Skin epidermis (tissue), 12 donors: ENCODE measurements around the gene FOXP1.

Experiments used
- H3K27ac ChIP-seq, 21 experiments: fragments of 200-600 bp; sonication (generic) in 11 of 21; one replicate each; pipeline ENCODE4 v1.5.0; 2020; ENCODE audit warnings: mild to moderate bottlenecking in 3 of 21, inconsistent platforms in 2 of 21, moderate library complexity in 2 of 21
- H3K4me3 ChIP-seq, 7 experiments: fragments of 200-600 bp; sonication (generic) in 2 of 7; one replicate each; pipeline ENCODE4 v1.5.0; 2020; ENCODE audit warnings: inconsistent platforms in 2 of 7, mild to moderate bottlenecking in 2 of 7, moderate library complexity in 1 of 7

The FOXP1 gene

DNA sequence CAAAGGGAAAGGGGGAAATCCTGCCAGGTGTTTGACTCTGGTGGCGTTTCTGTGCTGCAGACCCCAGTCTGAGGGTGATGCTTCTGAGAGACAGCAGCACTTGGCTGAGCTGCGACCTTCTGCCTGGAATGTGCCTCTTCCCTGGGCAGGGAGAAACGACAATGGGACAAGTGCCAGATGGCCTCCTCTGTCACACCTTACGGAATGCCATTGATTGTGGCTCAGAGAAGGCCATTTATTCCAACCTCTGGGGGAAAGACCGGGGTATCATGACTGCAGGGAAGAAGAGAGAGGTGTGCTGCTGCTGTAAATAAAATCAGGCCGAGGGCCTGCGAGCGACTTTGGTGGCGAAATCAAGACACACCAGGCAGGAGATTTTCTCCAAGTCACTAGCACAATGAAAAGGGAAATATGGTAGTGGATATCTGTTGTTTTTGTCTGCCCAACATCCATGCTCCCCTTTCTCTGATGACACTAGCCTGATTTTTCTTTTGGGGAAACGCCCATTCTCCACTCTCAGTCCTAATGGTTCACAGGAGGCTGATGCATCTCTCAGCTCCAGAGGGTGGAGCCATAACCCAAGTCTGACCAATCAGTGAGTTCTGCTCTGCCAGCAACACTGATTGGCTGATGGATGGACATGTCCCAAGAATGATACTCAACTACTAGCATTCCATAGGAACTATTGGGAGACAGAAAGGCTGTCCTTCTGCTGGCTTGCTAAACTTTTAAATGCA lies 336.1 kb downstream of the FOXP1 start:
- no peak overlapping the region for H3K4me3 ChIP-seq

DNA sequence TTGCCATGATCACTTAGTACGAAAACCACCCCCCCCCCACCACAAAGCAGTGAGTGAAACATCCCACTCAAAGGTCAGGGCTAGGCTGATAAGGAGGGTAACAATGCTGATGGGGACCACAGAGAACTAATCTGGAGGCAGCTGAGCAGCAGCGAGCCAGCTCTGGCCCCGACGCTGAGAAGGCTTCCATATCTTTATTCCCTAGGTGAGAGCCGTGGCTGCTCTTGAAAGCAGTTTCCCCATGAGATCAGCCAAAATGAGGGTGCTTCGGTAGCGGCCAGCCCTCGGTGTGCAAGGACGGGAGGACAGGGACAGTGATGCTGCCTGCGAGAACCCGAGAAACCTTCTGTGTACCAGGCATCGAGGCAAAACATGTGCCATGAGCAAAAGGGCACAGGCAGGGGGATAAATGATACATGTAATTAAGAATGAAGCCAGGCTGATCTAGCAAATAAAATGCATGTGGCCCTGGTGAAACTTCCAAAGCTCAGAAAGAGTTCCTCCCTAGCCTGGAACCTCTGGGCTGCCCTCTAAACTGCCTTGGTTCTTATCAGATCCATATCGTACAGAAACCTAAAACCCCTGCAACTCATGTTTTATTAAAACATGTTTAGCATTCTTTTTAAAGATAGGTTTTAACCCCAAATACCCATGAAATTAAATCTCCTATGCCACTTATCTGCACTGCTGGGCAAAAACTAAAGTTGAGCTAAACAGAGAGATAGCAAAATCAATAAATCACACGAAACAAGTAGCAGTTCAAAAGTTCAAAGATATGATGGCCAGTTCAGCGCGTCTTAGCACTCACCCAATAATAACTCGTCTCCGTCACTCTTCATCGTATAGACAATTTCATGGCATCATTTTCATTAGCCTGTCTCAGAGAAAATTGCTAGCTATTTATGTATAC lies 337.3 kb downstream of the FOXP1 start:
- Histone ChIP-seq H3K4me3 (no peak overlapping the region), H3K27ac (no peak overlapping the region)

More for the DNA sequence above, 336.1 kb downstream of the FOXP1 start:
- H3K27ac ChIP-seq, result no peak overlapping the region

DNA sequence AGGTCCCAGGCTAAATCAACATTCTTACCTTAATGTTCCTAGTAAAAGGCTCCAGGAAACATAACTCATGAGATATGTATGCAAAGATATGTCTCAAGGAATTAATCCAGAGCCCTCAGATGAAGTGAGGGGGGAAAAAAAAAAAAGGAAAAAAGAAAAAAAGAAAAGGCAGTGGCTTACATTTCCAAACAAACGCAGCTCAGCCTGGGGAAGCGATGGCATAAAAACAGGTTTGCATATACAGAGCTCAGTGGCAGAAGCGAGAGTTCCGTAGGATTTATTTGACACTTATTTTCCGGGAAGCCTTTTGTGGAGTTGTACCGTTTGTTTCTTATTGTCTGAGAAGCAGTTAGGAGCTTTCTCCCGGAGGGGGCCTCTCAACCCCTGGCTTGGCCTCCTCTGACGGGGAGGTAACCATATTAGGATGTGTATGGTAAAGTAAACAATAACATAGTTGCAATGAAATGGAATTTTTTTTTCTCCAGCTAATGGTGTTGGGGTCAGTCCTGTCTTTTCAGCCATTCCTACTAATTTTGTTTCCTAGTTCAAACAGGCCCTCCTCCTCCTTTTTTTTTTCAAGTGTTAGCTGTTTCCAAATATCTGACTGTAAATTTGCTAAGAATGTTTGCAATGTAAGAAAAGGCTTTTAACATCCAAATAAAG lies 338.6 kb downstream of the FOXP1 start:
- H3K27ac ChIP-seq, result no peak overlapping the region
- H3K4me3 ChIP-seq, result no peak overlapping the region

DNA sequence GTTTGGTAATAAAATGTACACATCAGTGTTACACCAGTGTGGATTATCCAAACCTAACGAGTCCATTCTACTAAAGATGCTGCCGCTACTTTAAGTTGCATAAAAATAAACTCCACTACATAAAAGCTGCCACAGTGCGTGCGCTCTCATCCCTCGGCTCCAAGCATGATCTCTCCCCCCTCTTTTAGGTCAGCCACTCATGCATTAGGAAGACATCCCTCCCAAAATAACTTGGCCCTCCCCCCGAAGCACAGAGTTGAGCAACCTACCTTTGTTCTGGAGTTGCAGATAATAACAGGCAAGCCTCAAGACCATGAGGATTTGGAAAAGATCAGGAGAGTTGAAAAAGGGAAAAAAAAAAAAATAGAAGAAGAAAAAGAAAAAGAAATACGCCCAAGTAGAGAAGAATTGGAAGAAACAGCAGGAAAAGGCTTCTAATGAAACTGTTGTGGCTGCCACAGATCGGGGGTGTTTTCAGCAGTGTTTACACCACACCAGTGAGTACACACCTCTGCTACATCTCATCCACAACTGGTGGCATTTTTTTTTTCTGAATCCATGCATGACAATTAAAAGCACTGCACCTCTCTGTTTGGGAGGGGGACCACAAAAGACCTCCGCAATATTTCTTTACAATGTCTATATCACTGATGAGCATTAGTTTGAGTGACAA lies 339.2 kb downstream of the FOXP1 start:
- Histone ChIP-seq H3K27ac (no peak overlapping the region), H3K4me3 (no peak overlapping the region)

DNA sequence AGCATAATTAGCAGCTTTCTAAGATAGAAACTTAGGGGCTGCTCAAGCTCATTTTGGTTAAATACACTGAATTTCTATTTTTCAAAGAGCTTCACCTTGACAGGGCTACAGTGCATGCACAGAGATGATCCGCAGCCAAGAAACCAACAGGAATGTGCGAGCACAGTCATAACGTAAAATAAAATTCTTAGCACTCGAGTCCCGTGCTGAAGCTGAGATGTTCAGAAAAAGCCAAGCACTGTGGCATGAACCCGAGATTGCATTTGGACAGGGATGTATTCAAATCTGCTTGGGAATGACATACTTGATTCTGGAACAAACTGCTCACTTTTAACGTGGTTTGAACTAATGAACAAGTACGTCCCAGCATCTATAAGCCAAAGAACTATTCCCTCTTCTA lies 340.3 kb downstream of the FOXP1 start:
- Histone ChIP-seq H3K27ac (no peak overlapping the region), H3K4me3 (no peak overlapping the region)

DNA sequence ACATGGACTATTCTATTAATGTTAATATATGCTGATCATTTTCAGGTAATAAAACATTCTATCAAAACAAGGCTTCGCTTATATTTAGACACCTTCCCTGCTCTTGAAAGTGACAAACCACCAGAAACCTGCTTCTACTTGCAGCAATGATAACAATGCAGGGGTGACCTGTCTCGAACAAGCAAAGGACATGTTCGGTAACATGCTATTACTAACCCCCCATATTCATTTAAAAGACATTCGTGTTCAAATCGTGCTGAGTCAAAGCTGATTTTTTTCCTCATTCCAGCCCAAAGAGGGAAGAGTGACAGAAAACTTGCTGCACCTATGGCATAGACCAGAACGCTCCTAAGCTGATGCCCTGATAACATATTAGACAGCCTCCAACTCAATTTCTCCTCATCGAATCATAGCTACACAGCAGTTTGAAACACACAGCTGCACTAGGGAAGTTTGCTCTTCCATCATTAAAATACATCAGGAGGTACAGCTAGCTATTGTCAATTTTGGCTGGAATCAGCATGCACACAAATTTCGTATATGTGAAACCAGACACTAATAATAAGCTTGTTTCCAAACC lies 341.5 kb downstream of the FOXP1 start:
- Histone ChIP-seq H3K4me3 (no peak overlapping the region), H3K27ac (no peak overlapping the region)

DNA sequence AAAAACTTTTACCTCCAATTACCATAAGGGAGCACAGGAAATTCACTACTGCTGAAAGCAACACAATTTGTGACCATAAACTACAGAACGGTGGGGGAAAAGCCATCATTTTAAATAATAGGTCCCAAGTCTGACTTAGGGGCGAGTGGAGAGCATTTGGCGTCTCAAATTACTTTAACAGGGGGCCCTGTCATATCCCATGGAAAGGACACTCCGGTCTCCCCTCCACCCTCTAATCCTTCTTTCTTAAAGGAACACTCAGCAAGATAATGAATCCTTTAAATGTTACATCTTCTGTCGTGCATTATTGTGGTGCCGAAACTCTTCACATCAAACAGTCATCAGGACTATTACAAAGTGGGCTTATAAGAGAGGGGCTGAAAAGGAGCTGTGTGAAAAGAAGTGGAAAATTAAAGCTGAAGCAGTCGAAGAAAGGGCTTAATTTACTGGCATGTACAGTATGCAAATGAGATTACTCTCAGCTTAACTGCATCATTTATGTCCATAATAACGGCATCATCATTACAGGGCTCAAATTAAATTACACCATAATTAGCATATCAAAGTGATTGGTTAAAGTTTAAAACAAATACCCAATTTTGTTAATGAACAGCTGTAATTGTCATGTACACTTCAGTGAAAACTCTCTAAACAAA lies 342.2 kb downstream of the FOXP1 start:
- Histone ChIP-seq H3K4me3 (no peak overlapping the region), H3K27ac (no peak overlapping the region)

DNA sequence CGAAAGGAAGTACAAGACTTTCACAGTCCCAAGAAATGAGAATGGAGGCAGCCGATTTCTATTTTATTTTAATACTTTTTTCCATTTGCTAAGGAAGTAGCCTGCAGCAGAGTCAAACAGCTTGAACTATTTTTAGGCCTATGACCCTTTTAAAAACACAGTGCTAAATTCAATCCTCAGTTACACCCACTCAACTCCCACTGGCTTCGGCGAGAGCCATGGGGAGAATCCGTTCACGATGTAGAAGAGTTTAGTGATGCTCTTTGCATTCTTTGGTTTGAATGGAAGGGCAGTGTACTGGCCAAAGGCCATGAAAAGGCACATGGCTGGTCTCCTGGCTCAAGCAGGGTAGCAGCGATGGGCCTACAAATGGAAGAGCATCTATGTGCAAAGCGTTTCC lies 343.5 kb downstream of the FOXP1 start:
- no peak overlapping the region for H3K4me3 ChIP-seq
- H3K27ac ChIP-seq, result no peak overlapping the region

DNA sequence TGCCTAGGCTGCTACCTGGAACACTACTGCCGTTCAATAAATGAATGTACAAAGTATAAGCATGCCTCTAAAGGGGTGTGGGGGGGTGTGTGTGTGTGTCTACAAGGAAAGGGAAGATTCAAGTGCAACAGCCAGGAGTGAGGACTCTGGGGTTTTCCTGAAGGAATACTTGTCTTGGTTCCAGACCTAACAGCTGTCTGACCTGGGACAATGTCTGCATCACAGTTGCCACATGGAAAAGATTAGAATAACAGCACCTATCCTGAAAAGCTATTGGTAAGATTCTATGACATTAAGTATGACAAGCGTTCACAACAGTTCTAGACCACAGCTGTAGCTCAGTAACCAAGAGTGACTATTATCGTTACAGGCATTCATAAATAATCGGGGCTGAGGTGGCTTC lies 345.2 kb downstream of the FOXP1 start:
- Histone ChIP-seq H3K27ac (no peak overlapping the region), H3K4me3 (no peak overlapping the region)

DNA sequence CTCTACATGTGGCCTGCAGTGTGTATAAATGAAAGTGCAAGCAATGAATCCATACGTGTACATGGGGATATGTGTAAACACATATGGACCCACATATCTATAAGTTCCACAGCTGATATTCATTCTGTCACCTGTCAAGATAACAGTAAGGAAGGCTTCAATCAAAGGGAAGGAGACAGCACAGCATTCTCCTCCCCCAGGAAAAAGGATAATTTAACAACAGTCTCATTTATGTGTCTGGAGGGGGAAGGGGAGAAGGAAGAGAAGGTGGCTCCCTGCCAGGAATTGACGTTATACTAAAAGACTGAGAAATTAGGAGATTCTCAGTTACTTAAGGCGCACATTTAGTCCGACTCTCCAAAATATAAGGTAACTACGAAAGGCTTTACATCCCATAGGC lies 345.9 kb downstream of the FOXP1 start:
- Histone ChIP-seq H3K27ac (no peak overlapping the region), H3K4me3 (no peak overlapping the region)

DNA sequence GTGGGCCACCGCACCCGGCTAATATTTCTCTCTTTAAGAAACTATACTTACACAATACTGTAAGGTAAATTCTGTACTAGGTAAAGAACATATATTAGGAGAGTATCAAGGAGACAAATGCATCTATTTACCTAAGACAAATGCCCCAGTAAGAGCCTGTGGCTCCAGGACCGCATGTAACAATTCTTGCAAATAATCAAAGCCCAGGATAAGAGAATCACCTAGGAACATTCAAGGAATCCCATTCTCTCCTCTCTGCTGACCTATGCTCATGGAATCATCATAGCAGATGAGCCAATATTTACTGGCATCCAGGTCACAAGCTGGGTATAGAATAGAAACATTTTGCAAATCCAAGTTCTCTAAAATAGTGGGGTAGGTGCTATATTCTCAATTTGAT lies 347.7 kb downstream of the FOXP1 start:
- Histone ChIP-seq H3K27ac (no peak overlapping the region), H3K4me3 (no peak overlapping the region)

DNA sequence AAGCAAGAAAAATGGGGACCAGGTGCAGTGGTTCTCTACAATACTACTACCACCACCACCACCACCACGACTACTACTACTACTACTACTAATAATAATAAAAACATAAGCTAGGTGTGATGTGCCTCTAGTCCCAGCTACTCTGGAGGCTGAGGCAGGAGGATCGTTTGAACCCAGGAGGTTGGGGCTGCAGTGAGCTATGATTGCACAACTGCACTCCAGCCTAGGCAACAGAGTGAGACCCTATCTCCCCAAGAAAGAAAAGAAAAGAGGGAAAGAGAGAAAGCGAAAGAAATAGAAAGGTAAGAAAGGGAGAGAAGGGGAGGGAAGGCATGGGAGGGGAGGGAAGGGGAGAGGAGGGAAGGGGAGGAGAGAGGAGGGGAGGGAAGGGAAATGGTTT lies 350.6 kb downstream of the FOXP1 start:
- Histone ChIP-seq H3K27ac (no peak overlapping the region), H3K4me3 (no peak overlapping the region)

DNA sequence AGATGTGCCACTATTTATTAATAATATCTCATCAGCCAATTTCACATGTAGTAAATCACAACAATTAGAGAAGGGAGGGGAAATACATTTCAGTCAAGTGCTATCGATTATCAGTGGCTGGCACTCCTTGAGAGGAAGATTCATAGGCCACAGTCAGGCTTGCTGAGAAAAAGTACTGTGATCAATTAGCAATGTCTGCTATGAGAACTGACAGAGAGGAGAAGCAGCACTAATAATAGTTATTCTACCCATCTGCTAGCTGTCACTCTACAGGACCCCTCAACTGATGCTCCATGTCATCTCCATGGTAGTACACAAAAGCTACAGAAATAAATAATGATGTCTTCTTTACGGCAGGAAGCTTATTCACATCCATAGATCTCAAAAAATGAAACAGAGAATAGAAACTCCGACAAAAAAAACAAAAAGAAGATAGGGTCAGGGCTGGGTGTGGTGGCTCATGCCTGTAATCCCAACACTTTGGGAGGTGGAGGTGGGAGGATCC lies 351.3 kb downstream of the FOXP1 start:
- Histone ChIP-seq H3K27ac (no peak overlapping the region), H3K4me3 (no peak overlapping the region)

DNA sequence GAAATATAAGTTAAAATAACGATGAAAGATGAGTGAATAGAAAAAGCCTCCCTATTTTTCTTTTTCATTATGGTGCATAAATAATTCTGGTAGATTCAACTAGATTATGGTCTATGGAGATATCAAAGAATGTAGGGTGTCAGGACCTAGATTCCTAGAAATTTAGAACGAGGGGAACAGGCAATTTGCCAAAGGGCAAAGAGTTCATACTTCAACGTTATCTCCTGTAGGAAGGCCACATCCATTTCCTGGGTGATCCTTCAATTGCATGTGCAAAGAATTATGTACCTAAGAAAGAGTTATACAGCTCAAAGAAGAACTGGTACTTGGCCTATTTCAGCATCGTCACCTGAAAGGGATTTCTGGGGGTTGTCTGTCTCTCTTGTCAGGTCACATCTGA lies 351.8 kb downstream of the FOXP1 start:
- H3K27ac ChIP-seq, result no peak overlapping the region
- no peak overlapping the region for H3K4me3 ChIP-seq

DNA sequence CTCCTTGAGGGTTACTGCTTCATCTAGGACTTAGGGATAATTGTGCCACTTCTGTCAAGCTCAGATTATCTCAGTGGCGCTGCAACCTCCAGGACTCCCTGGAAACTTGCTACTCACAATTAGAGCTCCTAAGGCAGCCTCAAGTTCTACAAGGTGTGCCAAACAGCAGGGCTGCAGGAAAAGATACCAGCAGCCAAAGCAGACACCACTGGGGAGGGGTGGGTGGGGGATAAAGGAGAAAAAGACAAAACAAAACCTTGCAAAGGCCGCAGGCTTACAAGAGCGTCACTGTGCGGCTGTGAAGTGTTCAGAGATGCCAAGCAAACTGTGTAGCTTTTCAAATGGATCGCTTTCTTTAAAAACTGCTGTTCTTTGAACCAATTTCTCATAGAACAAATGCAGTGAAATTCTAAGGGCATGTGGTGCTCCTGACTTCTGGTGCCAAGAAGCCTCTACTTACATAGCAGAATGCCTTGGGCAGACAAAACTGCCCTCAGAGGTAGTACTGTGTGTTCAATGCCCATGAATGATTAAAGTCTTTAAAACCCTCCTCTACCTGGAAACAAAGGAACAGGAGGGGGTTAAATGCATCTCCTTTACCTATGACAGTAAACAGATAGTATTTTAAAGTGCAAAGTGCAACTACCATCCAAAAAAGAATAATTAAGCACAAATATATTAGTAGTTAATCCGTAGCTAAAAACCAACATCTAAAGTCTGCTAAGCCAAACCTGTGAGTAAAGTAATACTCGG lies 353.4 kb downstream of the FOXP1 start:
- H3K27ac ChIP-seq, result no peak overlapping the region
- no peak overlapping the region for H3K4me3 ChIP-seq

DNA sequence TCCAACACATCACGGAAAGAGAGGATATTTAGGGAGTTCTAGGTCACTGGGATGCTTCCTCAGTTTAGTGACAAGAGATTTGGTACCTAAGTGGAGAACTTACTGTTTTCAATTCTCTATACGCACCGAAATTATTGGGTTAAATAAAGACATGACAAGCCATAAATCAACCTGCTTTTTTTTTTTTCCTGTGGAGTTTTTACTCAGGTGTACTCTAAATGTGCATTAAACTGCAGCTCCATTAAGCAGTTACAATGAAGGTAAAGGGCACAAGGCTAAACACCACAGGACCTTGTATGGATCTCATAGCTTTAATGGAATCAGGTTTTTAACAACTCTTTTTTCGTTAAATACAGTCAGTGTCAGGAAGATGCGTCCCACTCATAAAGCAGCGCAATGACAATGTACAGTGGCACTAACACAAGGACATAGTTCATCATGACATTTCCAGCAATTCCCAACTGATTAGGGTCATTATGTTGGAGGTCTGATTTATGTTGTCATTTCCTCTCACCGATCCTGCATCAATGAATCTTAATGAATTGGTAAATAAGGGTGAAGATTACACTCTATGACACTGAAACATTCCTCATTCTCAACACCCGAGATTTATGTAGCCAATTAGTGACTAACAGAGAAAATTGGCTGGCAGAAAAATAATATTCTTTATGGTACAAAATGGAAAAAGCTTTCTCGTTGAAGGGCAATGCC lies 355.2 kb downstream of the FOXP1 start:
- Histone ChIP-seq H3K4me3 (no peak overlapping the region), H3K27ac (no peak overlapping the region)

DNA sequence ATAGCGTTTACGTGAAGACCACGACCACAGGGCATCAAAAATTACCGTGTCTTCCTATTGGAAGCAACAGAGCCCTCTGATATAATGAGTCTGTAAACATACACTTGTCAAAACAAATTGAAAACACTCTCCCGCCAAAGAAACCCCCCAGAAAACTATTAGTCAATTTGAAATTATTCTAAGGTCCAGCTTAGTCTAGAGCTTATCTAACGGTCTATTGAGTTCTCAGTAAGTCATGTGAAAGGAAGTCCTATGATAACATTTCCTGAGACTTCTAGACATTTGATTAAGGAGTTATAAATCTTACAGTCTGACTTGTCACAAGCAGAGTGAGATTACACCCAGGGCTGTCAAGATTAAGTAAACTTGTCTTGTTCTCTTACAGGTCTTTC lies 356.3 kb downstream of the FOXP1 start:
- Histone ChIP-seq H3K4me3 (peak overlapping the region in 1 of 7 experiments; percentile 1), H3K27ac (peak overlapping the region in 8 of 21 experiments; percentile 5 to 59 (median 35))
